Coronary artery (tissue), 2 donors: ENCODE measurements around the gene PPFIA2.

ENCODE experiments used
- DNase-seq: peaks from one replicate; pipeline ENCODE4 v3.0.0-alpha.2; 2017; ENCODE audit warnings: low spot score
- H3K27ac ChIP-seq, 2 donors: fragments of 200-600 bp; sonication (generic); one replicate each; pipeline ENCODE4 v1.5.1; 2016 to 2019
- H3K4me3 ChIP-seq: fragments of 200-600 bp; sonication (generic); 2 replicates; pipeline ENCODE4 v1.5.1; 2016; ENCODE audit warnings: mild to moderate bottlenecking, moderate library complexity
- TF ChIP-seq, protein P1 (sequence below): fragments of 200-600 bp; sonication (generic); IDR thresholded peaks from one replicate; pipeline ENCODE4 v1.5.1; 2019; ENCODE audit warnings: antibody characterized with exemption

Gene PPFIA2

DNA sequence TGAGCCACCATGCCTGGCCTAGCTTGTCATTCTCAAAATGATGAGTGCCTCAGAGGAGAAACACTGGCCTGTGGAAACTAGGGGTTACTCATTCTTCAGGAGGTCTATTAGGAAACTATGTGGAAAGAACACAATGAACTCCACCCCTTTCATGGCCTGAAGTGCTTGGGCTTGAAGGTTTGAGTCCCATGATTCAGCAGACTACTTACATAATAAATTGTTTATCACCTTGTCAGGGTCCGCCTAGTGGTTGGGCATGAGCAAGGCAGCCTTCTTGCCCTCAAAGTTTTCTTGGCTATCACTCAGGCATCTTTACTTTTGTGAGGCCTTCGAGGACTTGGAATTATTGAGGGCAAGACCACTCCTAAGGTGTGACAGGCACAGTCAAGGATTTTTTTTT, 430.1 kb downstream of the PPFIA2 start:
- TF ChIP-seq, protein P1, sequence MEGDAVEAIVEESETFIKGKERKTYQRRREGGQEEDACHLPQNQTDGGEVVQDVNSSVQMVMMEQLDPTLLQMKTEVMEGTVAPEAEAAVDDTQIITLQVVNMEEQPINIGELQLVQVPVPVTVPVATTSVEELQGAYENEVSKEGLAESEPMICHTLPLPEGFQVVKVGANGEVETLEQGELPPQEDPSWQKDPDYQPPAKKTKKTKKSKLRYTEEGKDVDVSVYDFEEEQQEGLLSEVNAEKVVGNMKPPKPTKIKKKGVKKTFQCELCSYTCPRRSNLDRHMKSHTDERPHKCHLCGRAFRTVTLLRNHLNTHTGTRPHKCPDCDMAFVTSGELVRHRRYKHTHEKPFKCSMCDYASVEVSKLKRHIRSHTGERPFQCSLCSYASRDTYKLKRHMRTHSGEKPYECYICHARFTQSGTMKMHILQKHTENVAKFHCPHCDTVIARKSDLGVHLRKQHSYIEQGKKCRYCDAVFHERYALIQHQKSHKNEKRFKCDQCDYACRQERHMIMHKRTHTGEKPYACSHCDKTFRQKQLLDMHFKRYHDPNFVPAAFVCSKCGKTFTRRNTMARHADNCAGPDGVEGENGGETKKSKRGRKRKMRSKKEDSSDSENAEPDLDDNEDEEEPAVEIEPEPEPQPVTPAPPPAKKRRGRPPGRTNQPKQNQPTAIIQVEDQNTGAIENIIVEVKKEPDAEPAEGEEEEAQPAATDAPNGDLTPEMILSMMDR = no peak
- DNase-seq = no peak
- H3K27ac ChIP-seq = no peak overlapping the region
- H3K4me3 ChIP-seq = no peak overlapping the region

GRCh38 chr12:81327425-81327824, 431.7 kb downstream of the PPFIA2 start:
- no peak overlapping the region for H3K27ac ChIP-seq
- TF ChIP-seq, protein P1 = no peak
- H3K4me3 ChIP-seq = no peak overlapping the region
- DNase-seq = no peak

DNA sequence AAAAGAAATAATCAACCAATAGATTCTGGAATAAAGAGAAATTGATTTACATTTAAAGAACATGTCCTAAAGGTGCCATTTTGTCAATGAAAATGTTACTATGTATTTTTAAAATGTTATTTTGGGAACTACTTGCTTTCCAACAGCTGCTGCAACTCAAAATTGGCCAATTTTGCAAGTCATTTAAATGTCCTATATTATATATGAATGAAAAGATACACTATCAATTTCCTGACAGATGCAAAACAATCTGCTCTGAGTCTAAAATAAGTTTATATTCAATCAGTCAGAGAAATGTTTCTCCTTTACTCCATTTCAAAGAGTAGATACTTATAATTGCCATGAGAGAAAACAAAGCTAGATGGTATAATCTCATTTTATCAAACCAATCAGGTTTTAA, 434.1 kb downstream of the PPFIA2 start:
- no peak overlapping the region for H3K4me3 ChIP-seq
- no peak for DNase-seq
- H3K27ac ChIP-seq = no peak overlapping the region
- TF ChIP-seq, protein P1 = no peak

DNA sequence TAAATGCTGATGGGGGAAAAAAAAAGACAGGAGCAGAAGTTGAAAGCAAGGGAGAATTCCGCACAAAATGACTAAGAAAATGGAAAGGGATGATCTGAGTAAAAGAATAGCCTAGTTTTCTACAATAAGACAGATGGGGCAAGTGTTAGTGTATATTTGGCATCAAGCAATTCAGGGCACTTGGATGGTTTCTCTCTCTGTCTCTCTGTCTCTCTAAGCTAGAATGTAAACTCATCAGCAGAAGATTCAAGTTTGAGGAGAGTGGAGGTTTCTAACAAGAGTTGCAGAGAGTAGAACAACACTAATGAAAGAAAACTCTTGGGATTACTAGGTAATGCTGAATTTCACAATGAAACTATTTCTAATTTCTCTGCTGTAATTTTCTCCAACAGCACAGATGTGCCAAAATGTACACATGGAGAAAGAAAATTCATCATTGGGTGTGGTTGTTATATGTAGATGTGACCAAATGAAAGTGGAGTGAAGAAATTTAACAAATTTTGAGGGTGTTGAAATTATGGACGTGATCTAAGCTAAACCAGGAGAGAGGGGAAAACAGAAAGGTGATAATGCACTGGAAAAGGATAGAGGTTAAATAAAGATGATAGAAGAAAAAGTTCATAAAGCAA, 444.1 kb downstream of the PPFIA2 start:
- H3K27ac ChIP-seq = no peak overlapping the region
- no peak overlapping the region for H3K4me3 ChIP-seq
- no peak for DNase-seq
- TF ChIP-seq, protein P1 = no peak

GRCh38 chr12:81303935-81304334, 455.2 kb downstream of the PPFIA2 start:
- no peak overlapping the region for H3K4me3 ChIP-seq

DNA sequence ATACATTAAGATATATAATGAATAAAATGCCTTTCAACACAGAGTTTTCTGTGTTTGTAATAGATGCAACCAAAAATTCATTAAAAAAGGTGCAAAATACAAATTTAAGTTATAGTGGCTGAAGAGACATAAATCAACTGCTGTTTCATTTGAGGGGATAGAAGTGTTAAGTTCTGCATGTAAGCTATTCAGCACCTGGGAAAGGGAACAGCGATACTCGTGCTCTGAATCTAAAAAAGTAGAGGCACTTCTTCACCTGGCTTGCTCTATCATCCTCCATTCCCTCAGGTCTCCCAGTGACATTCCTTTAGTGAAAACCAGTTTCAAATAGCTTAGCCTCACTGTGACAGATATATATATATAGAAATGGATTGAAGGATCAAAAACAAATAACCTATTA, 458.7 kb downstream of the PPFIA2 start:
- TF ChIP-seq, protein P1 = no peak
- Histone ChIP-seq H3K27ac (no peak overlapping the region), H3K4me3 (no peak overlapping the region)
- DNase-seq = no peak

More at GRCh38 chr12:81303935-81304334, 455.2 kb downstream of the PPFIA2 start:
- no peak for DNase-seq
- no peak overlapping the region for H3K27ac ChIP-seq
- TF ChIP-seq, protein P1 = no peak

GRCh38 chr12:81297601-81298000, 461.5 kb downstream of the PPFIA2 start:
- TF ChIP-seq, protein P1 = no peak
- DNase-seq = no peak
- Histone ChIP-seq H3K27ac (no peak overlapping the region), H3K4me3 (no peak overlapping the region)
